Adipose tissue (tissue), 3 donors: ENCODE results near the gene HMGB3. TPM values are rescaled to one million over a fixed set of nuclear protein-coding genes. Genes with fewer than 3 reads are reported as not detected.
"Not testable (repeated sequence)": the region's sequence is repeated elsewhere in the genome, so short reads cannot be mapped to it uniquely, and the experiment has no call there.

ENCODE experiments used
- H3K27ac ChIP-seq: one replicate; pipeline ENCODE4 v1.5.1; 2013; ENCODE audit warnings: low read depth, low read length
- WGBS, 3 donors: extraction: QIAGEN DNeasy Blood & Tissue Kit; methylation state at CpG; one replicate each; pipeline ENCODE4 v1.1.7; 2013; 5-methylcytosine and 5-hydroxymethylcytosine counted together
- polyA plus RNA-seq, 3 donors: library from polyadenylated mRNA; stranded (reverse); fragments of 200-250 nt; gene quantifications; one replicate each; pipeline ENCODE4 v1.2.3, GENCODE V29; 2013
- donor health status: healthy with polysubstance abuse.
- donor health status: Bipolar disorder and iron deficiency.
- donor health status: healthy.

The HMGB3 gene
- polyA plus RNA-seq, 3 donors, result 3.0 to 10.0 (median 8.3) TPM

DNA sequence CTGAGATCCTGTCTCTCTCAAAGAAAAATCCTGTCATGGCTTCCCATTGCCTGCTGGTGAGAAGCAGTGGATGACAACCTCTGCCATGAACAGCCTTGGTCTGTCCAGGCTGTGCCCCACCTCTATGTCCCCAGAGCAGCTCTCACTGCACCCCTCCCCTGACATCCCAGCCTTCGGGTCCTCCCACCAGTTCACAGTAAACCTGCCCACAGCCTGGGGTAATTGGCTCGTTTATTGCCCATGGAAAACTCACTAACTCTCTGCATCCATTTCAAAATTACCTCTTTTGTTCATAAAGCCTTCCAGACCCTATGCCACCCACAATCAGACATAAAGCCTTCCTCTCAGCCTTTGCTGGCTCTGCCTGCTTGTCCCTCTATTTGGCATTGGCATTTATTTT lies 10.7 kb upstream of the HMGB3 start:
- WGBS, 3 donors, result 57 to 74% (median 65%) methylated on average over 2 of the region's 2 CpGs

DNA sequence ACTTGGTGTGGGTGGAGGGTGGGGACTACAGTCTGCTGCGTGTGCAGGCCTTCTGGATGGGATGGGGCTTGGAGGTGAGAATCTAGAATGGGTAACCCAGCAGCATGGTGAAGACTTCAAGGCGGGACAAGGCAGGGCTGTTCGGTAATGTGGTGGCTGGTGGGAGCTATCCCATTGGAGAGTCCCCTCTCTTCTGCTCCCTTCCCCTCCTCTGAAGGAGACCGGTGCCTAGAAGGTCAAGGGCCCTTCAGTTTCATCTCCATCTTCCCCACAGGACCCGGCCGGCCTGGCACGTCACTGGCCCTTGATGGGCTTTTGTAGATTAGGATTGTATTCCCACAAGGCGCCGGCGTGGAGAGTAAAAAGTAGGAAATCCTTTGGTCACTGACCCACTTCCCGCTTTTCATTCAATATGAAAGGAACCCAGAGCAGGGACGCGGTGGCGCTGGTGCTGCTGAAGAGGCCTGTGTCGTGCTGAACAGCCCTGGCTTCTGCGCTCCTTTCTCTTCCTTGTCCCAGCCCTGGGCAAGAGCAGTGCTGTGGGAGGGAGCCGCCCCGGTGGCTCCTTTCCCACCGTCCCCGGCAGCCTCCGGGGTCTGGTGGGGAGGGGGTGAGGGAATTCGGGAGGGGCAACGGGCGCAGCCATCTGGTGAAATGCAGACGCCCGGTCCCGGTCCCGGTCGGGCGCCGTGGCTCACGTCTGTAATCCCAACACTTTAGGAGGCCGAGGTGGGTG lies 7.3 kb upstream of the HMGB3 start:
- no peak overlapping the region for H3K27ac ChIP-seq
- 40 to 43% (median 41%) methylated on average over 18 to 33 of the region's 33 CpGs for WGBS, 3 donors

More for the DNA sequence above, 10.7 kb upstream of the HMGB3 start:
- H3K27ac ChIP-seq, result no peak overlapping the region

DNA sequence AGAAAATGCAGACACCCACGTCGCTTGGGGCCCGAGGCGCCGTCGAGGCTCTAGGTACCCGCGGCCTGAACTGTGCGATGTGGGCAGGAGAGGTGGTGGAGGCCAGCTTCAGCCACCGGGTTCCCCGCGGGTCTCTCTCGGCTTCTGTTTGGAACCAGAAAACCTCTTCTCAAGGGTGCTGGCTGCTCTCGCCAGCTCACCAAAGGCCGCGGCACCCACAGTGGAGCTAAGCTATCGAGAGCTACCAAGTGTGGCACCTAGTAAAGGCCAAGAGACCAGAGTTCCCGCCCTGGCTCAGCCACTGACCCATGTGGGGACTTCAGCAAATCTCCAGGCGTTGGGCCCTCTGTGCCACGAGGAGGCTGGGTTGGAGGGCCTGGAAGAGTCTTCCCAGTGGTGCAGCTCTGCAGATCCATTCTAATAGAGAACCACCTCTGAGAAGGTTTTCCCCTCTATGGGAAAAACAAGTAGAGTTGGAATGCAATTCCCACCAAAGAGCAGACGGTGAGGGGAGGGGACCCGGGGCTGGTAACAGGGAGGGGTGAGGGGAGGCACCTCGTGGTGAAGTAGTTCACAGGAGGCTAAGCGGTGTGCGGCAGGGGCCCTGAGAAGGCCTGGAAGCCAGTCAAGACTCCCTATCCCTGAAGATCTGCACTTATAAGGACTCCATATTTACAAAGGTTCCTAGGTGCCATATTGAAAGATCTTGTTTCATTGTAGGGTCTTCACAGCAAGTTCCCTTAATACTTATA lies 5.5 kb upstream of the HMGB3 start:
- no peak overlapping the region for H3K27ac ChIP-seq
- WGBS, 3 donors, result 88 to 93% (median 93%) methylated on average over 22 to 25 of the region's 25 CpGs

DNA sequence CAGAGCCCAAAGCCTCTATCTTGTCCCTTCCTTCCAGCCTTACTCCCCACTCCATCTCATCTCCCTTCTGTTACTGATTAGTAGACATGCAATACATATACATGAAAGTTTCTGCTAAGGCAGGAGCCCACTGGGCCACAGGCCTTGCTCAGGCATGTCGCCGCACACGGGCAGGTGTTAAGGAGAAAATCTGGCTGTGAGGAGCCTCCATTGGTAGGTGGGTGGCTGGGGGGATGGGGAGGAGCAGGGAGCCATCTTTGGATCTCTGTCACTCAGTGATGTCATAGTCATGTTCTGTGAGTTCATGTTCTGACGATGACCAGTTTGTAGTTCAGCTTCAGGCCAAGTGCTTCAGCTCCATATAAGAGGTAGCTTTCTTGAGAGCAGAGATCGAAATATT lies 2.9 kb upstream of the HMGB3 start:
- 86 to 97% (median 97%) methylated on average over 5 of the region's 5 CpGs for WGBS, 3 donors
- no peak overlapping the region for H3K27ac ChIP-seq

DNA sequence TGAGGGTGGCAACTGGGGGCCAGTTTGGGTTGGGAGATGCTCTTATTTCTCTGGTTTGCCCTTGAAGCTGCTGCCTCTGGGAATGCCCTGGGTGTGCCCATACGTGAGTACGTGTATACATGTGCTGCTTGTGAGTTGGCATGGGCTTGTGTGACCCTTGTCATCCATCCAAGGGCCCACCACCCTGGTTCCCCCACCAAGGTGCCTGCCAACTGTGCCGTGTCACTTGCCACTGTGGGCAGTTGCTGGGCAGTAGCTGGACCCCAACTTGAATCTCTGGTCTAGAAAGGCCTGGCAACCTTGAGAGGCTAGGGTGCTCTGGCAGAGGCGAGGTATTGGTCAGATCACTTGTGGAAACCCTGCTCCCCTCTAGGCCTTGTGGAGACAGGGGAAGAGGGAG lies 2.4 kb upstream of the HMGB3 start:
- WGBS, 3 donors, result 79 to 98% (median 98%) methylated on average over 4 of the region's 4 CpGs
- no peak overlapping the region for H3K27ac ChIP-seq

DNA sequence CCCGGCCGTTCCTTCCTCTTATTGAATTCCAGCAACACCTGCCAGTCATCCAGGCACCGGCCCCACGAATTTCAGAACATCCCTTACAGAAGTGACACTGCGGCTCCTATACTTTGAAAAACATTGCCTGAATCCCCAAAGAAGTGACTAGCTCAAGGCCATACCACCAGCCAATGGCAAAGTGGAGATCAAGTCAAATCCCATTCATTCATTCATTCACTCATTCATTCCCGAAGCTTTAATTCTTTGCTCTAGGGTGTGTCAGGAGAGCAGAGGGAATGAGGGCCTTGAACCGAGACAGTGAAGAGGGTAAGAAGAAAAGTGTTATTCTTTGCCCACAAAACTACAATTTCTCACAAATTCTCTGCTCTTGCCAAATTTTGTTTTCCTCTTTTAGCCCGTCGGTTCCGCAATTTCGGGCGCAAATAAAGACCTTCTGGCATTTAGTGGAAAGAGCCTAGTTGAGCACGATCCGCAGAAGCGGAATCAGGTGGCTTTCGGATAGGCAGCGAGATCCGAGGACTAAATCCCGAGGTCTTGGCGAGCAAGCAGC lies 824 bp upstream of the HMGB3 start:
- 23 to 55% (median 30%) methylated on average over 20 of the region's 20 CpGs for WGBS, 3 donors
- H3K27ac ChIP-seq, result no peak overlapping the region

DNA sequence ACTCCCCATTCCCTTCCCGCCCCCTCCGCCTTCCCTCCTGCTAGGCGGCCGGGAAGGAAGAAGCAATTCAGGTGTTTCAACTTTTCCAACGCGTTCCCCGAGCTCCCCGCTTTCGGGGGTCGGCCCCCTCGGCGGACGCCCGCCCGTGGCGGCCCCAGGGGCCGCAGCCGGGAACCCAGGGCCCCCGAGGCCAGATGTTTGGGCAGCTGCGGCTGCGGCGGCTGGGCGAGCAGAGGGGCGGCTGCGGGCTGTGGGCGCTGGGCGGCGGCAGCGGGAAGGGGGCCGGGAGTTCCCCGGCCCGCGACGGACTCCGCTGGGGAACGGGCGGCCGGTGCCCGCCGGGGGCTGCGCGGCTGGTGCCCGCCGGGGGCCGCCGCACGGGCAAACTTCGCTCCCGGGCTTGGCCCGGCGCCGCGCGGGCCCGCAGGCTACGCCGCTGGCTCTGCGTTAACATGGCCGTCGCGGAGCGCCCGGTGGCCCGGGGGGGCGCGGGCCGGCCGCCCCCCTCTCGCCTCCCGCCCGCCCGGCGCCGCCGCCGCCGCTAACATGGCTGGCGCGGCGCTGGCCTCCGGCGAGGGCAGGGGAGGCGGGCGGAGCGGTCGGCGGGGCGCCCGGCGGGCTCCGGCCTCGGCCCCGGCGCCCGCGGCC lies 510 bp downstream of the HMGB3 start:
- no peak overlapping the region for H3K27ac ChIP-seq
- WGBS, 3 donors, result 0 to 38% (median 1%) methylated on average over 16 to 74 of the region's 96 CpGs

DNA sequence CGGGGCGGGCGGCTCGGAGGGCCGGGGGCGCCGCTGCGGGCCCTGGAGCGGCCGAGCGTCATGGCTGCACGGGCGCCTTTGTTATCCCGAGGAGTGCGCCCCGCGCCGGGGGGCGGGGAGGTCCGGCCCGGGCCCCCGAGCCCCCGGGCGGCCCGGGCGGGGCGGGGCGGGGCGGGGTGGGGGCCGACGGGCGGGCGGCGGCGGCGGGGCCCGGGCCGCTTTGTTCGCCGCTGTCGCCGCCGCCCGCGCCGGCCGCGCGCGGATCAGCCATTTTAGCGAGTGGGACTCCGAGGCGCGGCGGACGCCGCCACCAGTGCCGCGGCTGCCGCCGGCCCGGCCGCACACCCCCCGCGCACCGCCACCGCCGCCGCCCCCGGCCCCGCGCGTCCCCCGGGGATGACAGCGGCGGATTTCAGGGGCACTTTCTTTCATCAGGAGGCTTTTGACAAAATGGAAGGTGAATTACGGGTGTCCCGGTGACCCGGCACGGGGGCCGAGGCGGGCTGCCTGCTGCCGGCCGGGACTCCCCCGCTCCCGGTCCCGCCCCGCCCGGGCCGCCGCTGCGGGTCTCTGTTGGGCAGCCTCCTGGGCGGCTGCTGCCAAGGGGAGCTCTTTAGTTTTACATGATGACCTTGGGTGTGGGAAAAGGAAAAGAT lies 1.2 kb downstream of the HMGB3 start:
- no peak overlapping the region for H3K27ac ChIP-seq
- 1 to 41% methylated on average over 46 to 60 of the region's 93 CpGs; no CpG with 5 or more reads in 1 of the 3 donors for WGBS, 3 donors

DNA sequence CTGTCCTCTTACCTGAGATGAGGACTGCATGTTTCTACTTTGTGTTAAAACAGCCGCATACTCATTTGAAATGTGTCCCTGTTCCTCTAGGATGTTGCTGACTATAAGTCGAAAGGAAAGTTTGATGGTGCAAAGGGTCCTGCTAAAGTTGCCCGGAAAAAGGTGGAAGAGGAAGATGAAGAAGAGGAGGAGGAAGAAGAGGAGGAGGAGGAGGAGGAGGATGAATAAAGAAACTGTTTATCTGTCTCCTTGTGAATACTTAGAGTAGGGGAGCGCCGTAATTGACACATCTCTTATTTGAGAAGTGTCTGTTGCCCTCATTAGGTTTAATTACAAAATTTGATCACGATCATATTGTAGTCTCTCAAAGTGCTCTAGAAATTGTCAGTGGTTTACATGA lies 4.6 kb downstream of the HMGB3 start:
- H3K27ac ChIP-seq, result not testable (repeated sequence)
- 91 to 99% (median 95%) methylated on average over 6 of the region's 6 CpGs for WGBS, 3 donors

DNA sequence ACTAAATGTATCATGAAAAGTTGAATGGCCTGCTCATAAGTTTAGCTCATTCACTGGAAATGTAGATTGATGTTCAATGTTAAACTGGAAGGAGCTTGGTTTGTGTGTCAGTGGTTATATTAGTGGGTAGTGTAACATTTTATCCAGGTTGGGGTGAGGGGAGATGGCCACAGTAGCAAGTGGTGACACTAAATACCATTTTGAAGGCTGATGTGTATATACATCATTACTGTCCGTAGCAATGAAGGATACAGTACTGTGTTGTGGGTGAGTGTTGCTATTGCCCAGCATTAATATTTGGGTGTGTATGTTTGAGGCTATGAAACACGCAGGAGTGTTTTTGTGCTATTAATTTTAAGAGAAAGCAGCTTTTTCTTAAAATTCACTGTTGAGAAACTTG lies 6.3 kb downstream of the HMGB3 start:
- no peak overlapping the region for H3K27ac ChIP-seq

DNA sequence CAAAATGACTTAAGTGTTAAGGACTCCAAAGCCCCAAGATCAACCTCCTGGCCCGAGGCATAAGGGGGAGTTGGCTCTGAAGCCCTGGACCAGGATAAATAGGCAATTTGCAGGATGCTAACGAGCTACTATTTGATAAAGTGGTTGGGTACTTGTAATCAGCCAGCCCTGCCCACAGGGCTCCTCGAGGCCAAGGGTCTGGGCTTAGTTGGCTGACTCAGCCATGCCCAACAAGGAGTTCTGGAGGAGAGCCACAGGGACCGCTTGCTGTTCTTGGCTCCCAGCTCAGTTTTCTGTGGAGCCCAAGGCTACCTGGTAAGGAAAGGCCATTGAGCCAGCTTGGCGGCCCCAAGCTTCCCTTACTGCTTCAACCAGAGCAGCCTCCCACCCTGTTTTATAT lies 7.8 kb downstream of the HMGB3 start:
- WGBS, 3 donors, result 53 to 87% (median 67%) methylated on average over 4 to 5 of the region's 5 CpGs
- no peak overlapping the region for H3K27ac ChIP-seq

More for the DNA sequence above, 6.3 kb downstream of the HMGB3 start:
- WGBS, 3 donors, result 84 to 100% (median 91%) methylated on average over 2 of the region's 2 CpGs

DNA sequence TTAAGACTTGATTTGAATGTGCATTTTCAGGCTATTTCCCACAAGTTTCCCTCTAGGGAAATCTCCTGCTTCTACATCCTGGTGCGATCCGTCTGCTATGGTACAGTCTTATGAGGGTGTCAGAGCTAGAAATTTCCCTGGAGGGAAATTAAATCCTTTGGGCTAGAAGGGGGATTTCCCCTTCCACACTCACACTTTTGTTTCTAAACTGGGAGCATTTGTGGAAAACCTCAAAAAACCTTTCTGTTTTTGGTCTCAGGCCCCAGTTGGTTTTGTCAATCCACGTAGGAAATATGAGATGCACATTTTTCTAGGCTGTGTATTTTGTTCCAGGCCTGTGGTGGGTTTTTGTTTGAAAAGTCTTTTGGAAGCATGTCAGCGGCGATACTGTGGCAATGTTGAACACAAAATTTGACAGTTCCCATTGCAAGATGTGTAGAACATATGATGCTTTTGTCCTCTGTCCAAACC lies 17.8 kb downstream of the HMGB3 start:
- H3K27ac ChIP-seq, result no peak overlapping the region
- WGBS, 3 donors, result 67 to 82% (median 71%) methylated on average over 5 of the region's 5 CpGs

DNA sequence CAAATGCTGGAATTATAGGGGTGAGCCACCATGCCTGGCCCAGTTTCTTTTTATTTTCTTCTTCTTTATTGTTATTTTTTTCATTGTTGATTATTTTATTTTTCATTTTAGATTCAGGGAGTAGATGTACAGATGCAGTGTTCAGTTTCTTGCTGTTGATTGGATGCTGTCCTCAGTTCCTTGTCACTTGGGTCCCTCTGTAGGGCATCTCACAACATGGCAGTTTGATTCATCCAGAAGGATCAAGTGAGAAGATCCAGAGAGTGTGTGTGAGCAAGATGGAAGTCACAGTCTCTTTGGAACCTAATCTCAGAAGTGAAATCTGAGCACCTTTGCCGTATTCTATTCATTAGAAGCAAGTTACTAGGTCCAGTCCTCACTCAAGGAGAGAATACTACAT lies 20.9 kb downstream of the HMGB3 start:
- WGBS, 3 donors, result 80 to 86% (median 85%) methylated on average over 1 of the region's 1 CpG
- H3K27ac ChIP-seq, result no peak overlapping the region

DNA sequence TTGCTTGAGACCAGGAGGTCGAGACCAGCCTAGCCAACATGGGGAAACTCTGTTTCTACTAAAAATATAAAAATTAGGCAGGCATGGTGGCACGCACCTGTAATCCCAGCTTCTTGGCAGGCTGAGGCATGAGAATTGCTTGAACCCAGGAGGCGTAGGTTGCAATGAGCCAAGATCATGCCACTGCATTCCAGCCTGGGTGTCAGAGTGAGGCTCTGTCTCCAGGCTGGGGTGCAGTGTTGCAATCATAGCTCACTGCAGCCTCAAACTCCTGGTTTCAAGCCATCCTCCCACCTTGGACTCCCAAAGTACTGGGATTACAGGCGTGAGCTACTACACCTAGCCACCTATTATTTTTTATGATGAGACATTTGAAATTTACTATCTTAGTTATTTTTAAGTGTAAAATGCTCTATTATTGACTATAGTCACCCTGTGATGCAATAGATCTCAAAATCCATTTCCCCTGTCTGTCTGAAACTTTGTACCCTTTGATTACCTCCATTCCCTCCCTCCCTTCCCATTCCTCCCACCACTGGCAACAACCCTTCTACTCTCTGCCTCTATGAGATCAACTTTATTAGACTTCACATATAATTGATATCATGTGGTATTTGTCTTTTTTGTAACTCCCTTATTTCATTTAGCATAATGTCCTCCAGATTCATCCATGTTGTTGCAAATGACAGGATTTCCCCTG lies 23.4 kb downstream of the HMGB3 start:
- no peak overlapping the region for H3K27ac ChIP-seq
- 76 to 89% (median 85%) methylated on average over 4 of the region's 4 CpGs for WGBS, 3 donors

DNA sequence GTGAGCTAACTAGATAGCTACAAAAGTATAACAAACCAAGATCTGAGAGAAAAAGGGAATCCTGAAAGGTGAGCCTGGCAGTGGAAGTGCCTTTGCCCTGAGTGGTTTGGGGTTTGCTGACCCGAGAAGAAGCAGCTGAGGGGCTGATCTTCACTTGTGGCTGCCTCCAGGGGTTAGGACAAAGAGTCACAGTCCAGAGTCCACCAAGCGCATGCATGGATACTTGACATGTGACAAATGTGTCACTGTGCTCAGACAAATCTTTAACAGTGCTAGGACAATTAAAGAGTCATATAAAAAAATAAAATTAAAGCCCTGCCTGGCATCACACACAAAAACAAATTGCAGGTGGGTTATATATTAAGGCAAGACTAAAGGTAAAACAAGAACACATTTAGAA lies 26.4 kb downstream of the HMGB3 start:
- 13 to 71% (median 57%) methylated on average over 2 of the region's 2 CpGs for WGBS, 3 donors

DNA sequence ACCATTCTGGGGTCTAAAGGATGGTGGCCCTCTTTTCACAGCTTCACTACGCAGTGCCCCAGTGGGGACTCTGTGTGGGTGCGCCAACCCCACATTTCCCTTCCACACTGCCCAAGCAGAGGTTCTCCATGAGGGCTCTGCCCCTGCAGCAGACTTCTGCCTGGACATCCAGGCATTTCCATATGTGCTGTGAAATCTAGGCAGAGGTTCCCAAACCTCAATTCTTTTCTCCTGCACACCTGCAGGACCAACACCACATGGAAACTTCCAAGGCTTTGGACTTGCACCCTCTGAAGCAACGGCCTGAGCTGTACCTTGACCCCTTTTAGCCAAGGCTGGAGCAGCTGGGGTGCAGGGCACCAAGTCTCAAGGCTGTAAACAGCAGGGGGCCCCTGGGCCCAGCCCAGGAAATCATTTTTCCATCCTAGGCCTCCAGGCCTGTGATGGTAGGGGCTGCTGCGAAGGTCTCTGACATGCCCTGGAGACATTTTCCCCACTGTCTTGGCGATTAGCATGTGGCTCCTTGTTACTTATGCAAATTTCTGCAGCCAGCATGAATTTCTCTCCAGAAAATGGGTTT lies 30.1 kb downstream of the HMGB3 start:
- WGBS, 3 donors, result 78 to 90% (median 88%) methylated on average over 4 to 5 of the region's 5 CpGs

More for the DNA sequence above, 26.4 kb downstream of the HMGB3 start:
- no peak overlapping the region for H3K27ac ChIP-seq

DNA sequence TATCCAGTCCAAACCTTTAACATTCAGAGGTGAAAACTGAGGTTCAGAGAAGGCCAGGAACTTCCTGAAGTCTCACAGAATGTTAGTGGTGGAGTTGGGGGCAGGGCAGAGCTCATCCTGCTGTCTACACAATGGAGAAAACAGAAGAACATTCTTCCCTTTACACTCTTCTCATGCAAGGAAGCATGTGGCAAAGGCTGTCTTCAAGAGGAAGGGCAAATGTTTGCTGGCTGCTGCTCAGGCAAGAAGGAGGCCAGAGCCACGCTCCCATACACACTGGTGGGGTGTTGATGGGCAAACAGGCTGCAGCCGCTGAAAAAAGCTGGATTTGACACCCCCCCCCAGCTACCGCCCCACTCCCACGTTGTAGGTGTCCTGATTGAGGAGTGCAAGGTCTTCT lies 32.5 kb downstream of the HMGB3 start:
- H3K27ac ChIP-seq, result no peak overlapping the region
- WGBS, 3 donors, result 45 to 73% (median 62%) methylated on average over 4 of the region's 4 CpGs

More for the DNA sequence above, 30.1 kb downstream of the HMGB3 start:
- H3K27ac ChIP-seq, result no peak overlapping the region
